Suprapubic skin (tissue), 3 donors: ENCODE data around the gene GKN2.

Source experiments
- POLR2AphosphoS5 ChIP-seq, 3 donors: sonication (generic); formaldehyde crosslinking; IDR thresholded peaks; one replicate each; pipeline ENCODE4 v1.6.1; 2017; ENCODE audit warnings: antibody characterized with exemption in 3 of 3
- TF ChIP-seq, protein P1 (sequence below), 2 donors: fragments of 200-600 bp in 1 of 2; fragments of 450-650 bp in 1 of 2; sonication (generic) in 1 of 2; IDR thresholded peaks; one replicate each; pipeline ENCODE4 v1.5.1; 2016 to 2019; ENCODE audit warnings: antibody characterized with exemption in 2 of 2, mild to moderate bottlenecking in 1 of 2, moderate library complexity in 1 of 2

DNA sequence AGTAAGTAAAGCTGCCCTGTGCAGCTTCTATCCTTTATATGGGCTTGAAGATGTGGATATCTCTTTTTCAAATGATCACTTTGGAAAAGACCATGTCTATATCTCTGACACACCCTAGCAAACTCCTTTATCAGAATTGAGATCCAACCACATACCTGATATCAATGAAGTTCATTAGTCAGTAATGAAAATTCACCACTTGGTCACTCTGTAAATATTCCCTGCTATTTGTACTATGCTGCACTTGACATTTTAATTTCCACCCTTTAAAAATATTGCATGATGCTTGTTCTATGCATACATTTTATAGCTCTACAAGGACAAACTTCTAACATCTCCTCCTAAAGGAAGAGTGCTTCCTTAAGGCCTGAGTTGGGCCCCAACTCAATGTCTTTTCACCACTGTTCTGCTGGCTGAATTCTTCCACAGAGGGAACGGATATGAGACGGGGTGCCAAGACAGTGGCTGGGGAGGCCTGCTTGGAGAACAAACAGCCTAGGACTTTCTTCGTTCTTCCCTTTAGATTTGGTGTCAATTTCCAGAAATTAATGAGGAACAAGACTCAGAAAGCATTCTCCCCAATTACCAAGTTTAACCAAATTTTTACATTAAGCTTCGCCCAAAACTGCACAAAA, at the start of gene GKN2:
- TF ChIP-seq, protein P1, sequence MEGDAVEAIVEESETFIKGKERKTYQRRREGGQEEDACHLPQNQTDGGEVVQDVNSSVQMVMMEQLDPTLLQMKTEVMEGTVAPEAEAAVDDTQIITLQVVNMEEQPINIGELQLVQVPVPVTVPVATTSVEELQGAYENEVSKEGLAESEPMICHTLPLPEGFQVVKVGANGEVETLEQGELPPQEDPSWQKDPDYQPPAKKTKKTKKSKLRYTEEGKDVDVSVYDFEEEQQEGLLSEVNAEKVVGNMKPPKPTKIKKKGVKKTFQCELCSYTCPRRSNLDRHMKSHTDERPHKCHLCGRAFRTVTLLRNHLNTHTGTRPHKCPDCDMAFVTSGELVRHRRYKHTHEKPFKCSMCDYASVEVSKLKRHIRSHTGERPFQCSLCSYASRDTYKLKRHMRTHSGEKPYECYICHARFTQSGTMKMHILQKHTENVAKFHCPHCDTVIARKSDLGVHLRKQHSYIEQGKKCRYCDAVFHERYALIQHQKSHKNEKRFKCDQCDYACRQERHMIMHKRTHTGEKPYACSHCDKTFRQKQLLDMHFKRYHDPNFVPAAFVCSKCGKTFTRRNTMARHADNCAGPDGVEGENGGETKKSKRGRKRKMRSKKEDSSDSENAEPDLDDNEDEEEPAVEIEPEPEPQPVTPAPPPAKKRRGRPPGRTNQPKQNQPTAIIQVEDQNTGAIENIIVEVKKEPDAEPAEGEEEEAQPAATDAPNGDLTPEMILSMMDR (IDR thresholded peaks at IDR 0.05): no peak
- TF ChIP-seq POLR2AphosphoS5 (IDR thresholded peaks at IDR 0.05): no peak
